ENCODE results near the gene ZNF618. TPM values are rescaled to one million over a fixed set of nuclear protein-coding genes. Genes with fewer than 3 reads are reported as not detected.
A peak's percentile ranks its signal among the peaks of the same experiment; 100 is the strongest.

ZNF618 gene
- total and polyA plus RNA-seq, 2 experiments from 2014 or later = 12.1 to 22.1 TPM

DNA sequence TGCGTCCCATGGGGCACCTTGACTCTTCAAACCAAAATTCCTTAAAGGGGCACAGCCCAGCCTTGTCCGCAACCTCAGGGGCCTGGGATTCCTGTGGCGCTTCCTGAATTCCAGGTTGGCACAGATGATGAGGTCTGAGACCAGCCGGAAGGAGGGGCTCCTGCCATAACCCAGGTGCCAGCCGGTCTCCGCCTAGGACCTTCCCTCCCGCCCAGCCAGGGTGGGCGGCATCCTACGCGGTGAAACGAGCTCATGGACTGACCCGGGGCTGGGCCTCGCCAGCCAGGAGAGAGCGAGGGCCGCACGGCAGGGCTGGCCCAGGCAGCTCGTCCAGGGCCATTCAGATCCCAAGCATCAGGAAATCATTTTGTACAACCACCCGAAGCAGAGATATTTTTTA, 179.0 kb downstream of the ZNF618 start:
- Mint-ChIP-seq H3K4me1 (peaks cover 7% of the 10 kb centered on the region), H3K27me3 (ENCODE audit: insufficient read depth, low read depth, poor library complexity) (peaks cover 14% of the 10 kb centered on the region), H3K9me3 (no peaks in the 10 kb centered on the region), H3K36me3 (ENCODE audit: low read depth) (peaks cover 29% of the 10 kb centered on the region), H3K4me3 (no peak overlapping the region), H3K27ac (no peak overlapping the region; the same call in 1 of the 2 replicates)
- no peaks in the 10 kb centered on the region for H3K36me3 ChIP-seq (ENCODE audit: insufficient read depth)
- 0 out of 2 replicates have a peak, but pooled peaks cover 6% of the 10 kb centered on the region for H3K9me2 ChIP-seq (ENCODE audit: insufficient read depth)
- no peaks in the 10 kb centered on the region for H3K4me1 ChIP-seq (ENCODE audit: insufficient read depth)
- TF ChIP-seq EZH2phosphoT487 (IDR thresholded peaks at IDR 0.05; ENCODE audit: unreplicated experiment) = no peak
- TF ChIP-seq ZNF331 (CRISPR knock-in tag; IDR thresholded peaks at IDR 0.05; ENCODE audit: low read depth) = no peak
- no peak for TF ChIP-seq STAT1 (IDR thresholded peaks at IDR 0.05; ENCODE audit: unreplicated experiment)
- no peak for TF ChIP-seq ZNF114 (CRISPR knock-in tag; IDR thresholded peaks at IDR 0.05)
- no peak for TF ChIP-seq NANOG (IDR thresholded peaks at IDR 0.05; ENCODE audit: borderline replicate concordance)
- TF ChIP-seq, protein P1, sequence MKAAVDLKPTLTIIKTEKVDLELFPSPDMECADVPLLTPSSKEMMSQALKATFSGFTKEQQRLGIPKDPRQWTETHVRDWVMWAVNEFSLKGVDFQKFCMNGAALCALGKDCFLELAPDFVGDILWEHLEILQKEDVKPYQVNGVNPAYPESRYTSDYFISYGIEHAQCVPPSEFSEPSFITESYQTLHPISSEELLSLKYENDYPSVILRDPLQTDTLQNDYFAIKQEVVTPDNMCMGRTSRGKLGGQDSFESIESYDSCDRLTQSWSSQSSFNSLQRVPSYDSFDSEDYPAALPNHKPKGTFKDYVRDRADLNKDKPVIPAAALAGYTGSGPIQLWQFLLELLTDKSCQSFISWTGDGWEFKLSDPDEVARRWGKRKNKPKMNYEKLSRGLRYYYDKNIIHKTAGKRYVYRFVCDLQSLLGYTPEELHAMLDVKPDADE (IDR thresholded peaks at IDR 0.05) = no peak
- no peak for TF ChIP-seq JUNB (IDR thresholded peaks at IDR 0.05; ENCODE audit: unreplicated experiment)
- TF ChIP-seq, protein P2, sequence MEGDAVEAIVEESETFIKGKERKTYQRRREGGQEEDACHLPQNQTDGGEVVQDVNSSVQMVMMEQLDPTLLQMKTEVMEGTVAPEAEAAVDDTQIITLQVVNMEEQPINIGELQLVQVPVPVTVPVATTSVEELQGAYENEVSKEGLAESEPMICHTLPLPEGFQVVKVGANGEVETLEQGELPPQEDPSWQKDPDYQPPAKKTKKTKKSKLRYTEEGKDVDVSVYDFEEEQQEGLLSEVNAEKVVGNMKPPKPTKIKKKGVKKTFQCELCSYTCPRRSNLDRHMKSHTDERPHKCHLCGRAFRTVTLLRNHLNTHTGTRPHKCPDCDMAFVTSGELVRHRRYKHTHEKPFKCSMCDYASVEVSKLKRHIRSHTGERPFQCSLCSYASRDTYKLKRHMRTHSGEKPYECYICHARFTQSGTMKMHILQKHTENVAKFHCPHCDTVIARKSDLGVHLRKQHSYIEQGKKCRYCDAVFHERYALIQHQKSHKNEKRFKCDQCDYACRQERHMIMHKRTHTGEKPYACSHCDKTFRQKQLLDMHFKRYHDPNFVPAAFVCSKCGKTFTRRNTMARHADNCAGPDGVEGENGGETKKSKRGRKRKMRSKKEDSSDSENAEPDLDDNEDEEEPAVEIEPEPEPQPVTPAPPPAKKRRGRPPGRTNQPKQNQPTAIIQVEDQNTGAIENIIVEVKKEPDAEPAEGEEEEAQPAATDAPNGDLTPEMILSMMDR (conservative IDR thresholded peaks at IDR 0.05; ENCODE audit: low read depth in 2 of 2) = no peak
- no peak for TF ChIP-seq POLR2AphosphoS5 (IDR thresholded peaks at IDR 0.05; ENCODE audit: low read depth)
- TF ChIP-seq, protein P3, sequence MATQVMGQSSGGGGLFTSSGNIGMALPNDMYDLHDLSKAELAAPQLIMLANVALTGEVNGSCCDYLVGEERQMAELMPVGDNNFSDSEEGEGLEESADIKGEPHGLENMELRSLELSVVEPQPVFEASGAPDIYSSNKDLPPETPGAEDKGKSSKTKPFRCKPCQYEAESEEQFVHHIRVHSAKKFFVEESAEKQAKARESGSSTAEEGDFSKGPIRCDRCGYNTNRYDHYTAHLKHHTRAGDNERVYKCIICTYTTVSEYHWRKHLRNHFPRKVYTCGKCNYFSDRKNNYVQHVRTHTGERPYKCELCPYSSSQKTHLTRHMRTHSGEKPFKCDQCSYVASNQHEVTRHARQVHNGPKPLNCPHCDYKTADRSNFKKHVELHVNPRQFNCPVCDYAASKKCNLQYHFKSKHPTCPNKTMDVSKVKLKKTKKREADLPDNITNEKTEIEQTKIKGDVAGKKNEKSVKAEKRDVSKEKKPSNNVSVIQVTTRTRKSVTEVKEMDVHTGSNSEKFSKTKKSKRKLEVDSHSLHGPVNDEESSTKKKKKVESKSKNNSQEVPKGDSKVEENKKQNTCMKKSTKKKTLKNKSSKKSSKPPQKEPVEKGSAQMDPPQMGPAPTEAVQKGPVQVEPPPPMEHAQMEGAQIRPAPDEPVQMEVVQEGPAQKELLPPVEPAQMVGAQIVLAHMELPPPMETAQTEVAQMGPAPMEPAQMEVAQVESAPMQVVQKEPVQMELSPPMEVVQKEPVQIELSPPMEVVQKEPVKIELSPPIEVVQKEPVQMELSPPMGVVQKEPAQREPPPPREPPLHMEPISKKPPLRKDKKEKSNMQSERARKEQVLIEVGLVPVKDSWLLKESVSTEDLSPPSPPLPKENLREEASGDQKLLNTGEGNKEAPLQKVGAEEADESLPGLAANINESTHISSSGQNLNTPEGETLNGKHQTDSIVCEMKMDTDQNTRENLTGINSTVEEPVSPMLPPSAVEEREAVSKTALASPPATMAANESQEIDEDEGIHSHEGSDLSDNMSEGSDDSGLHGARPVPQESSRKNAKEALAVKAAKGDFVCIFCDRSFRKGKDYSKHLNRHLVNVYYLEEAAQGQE (IDR thresholded peaks at IDR 0.05; ENCODE audit: unreplicated experiment) = no peak
- TF ChIP-seq, protein P4, sequence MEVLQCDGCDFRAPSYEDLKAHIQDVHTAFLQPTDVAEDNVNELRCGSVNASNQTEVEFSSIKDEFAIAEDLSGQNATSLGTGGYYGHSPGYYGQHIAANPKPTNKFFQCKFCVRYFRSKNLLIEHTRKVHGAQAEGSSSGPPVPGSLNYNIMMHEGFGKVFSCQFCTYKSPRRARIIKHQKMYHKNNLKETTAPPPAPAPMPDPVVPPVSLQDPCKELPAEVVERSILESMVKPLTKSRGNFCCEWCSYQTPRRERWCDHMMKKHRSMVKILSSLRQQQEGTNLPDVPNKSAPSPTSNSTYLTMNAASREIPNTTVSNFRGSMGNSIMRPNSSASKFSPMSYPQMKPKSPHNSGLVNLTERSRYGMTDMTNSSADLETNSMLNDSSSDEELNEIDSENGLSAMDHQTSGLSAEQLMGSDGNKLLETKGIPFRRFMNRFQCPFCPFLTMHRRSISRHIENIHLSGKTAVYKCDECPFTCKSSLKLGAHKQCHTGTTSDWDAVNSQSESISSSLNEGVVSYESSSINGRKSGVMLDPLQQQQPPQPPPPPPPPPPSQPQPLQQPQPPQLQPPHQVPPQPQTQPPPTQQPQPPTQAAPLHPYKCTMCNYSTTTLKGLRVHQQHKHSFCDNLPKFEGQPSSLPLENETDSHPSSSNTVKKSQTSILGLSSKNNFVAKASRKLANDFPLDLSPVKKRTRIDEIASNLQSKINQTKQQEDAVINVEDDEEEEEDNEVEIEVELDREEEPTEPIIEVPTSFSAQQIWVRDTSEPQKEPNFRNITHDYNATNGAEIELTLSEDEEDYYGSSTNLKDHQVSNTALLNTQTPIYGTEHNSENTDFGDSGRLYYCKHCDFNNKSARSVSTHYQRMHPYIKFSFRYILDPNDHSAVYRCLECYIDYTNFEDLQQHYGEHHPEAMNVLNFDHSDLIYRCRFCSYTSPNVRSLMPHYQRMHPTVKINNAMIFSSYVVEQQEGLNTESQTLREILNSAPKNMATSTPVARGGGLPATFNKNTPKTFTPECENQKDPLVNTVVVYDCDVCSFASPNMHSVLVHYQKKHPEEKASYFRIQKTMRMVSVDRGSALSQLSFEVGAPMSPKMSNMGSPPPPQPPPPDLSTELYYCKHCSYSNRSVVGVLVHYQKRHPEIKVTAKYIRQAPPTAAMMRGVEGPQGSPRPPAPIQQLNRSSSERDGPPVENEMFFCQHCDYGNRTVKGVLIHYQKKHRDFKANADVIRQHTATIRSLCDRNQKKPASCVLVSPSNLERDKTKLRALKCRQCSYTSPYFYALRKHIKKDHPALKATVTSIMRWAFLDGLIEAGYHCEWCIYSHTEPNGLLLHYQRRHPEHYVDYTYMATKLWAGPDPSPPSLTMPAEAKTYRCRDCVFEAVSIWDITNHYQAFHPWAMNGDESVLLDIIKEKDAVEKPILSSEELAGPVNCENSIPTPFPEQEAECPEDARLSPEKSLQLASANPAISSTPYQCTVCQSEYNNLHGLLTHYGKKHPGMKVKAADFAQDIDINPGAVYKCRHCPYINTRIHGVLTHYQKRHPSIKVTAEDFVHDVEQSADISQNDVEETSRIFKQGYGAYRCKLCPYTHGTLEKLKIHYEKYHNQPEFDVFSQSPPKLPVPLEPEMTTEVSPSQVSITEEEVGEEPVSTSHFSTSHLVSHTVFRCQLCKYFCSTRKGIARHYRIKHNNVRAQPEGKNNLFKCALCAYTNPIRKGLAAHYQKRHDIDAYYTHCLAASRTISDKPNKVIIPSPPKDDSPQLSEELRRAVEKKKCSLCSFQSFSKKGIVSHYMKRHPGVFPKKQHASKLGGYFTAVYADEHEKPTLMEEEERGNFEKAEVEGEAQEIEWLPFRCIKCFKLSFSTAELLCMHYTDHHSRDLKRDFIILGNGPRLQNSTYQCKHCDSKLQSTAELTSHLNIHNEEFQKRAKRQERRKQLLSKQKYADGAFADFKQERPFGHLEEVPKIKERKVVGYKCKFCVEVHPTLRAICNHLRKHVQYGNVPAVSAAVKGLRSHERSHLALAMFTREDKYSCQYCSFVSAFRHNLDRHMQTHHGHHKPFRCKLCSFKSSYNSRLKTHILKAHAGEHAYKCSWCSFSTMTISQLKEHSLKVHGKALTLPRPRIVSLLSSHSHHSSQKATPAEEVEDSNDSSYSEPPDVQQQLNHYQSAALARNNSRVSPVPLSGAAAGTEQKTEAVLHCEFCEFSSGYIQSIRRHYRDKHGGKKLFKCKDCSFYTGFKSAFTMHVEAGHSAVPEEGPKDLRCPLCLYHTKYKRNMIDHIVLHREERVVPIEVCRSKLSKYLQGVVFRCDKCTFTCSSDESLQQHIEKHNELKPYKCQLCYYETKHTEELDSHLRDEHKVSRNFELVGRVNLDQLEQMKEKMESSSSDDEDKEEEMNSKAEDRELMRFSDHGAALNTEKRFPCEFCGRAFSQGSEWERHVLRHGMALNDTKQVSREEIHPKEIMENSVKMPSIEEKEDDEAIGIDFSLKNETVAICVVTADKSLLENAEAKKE (CRISPR knock-in tag; IDR thresholded peaks at IDR 0.05) = no peak
- TF ChIP-seq CREB1 (CRISPR knock-in tag; IDR thresholded peaks at IDR 0.05; ENCODE audit: low read depth) = no peak
- TF ChIP-seq EZH2 (IDR thresholded peaks at IDR 0.05; ENCODE audit: low read depth, unreplicated experiment) = no peak
- H2AFZ ChIP-seq = no peak overlapping the region
- no peak overlapping the region for H3K4me2 ChIP-seq
- no peaks in the 10 kb centered on the region for H3F3A ChIP-seq (replicated peaks; ENCODE audit: low read depth)
- no peaks in the 10 kb centered on the region for H3K27me3 ChIP-seq (ENCODE audit: insufficient read depth)
- H3K79me2 ChIP-seq (replicated peaks; ENCODE audit: insufficient read depth) = no peaks in the 10 kb centered on the region
- ATAC-seq = peak; percentile 44
- no peak for DNase-seq (ENCODE audit: low spot score)
- H3K27ac ChIP-seq (ENCODE audit: low read depth) = no peak overlapping the region
- H4K20me1 ChIP-seq (replicated peaks; ENCODE audit: insufficient read depth) = no peaks in the 10 kb centered on the region
- H3K4me3 ChIP-seq = no peak overlapping the region
